Measurements from ENCODE around the gene ASF1A. TPM values are rescaled to one million over a fixed set of nuclear protein-coding genes. Genes with fewer than 3 reads are reported as not detected.

The ASF1A gene
- total and polyA plus RNA-seq, 2 of the 13 experiments (the other 11 are each of a cell fraction or from before 2014, with no cell fraction given), result 14.5 to 49.9 TPM

DNA sequence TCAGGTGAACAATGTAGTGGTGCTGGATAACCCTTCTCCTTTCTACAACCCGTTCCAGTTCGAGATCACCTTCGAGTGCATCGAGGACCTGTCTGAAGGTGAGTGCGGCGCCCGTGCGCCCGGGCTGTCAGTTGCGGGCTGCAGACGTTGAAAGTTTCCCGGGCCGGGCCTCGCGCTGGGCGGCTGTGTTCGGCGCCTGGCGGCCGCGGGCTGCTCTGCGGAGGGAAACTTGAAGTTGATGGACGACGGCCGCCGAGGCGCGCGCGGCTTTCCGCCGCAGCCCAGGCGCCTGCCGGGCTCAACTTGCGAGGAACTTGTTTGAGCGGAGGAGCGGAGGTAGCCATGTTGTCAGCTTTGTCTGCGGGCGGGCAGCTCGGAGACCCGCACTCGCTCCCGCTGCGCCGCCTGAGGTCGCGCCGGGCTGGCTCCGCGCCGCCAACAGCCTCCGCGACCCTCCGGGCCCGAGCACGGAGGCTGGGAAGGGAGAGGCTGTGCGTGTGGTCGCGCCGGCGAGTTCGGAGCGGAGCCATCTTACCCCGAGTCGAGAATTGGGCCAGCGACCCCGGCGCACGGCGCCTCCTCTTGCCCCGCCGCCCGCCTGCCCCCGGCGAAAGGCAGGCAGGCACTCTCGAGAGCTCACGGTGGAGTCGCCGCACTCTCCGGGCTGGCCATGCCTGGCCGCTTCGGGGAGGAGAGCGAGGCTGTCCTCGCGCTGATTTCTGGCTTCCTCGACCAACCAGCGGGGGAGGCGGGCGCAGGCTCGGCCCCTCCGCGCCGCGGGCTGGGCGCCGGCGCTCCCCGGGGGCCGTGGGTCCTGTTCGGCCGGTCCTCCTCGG, 691 bp downstream of the ASF1A start (continued):
- TF ChIP-seq, protein P1, sequence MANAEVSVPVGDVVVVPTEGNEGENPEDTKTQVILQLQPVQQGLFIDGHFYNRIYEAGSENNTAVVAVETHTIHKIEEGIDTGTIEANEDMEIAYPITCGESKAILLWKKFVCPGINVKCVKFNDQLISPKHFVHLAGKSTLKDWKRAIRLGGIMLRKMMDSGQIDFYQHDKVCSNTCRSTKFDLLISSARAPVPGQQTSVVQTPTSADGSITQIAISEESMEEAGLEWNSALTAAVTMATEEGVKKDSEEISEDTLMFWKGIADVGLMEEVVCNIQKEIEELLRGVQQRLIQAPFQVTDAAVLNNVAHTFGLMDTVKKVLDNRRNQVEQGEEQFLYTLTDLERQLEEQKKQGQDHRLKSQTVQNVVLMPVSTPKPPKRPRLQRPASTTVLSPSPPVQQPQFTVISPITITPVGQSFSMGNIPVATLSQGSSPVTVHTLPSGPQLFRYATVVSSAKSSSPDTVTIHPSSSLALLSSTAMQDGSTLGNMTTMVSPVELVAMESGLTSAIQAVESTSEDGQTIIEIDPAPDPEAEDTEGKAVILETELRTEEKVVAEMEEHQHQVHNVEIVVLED (CRISPR knock-in tag; IDR thresholded peaks at IDR 0.05; ENCODE audit: borderline replicate concordance), result 0 out of 2 replicates have a peak, but pooled peaks have one; percentile 0
- no peak for TF ChIP-seq ZNF124 (CRISPR knock-in tag; IDR thresholded peaks at IDR 0.05)
- TF ChIP-seq, protein P2, sequence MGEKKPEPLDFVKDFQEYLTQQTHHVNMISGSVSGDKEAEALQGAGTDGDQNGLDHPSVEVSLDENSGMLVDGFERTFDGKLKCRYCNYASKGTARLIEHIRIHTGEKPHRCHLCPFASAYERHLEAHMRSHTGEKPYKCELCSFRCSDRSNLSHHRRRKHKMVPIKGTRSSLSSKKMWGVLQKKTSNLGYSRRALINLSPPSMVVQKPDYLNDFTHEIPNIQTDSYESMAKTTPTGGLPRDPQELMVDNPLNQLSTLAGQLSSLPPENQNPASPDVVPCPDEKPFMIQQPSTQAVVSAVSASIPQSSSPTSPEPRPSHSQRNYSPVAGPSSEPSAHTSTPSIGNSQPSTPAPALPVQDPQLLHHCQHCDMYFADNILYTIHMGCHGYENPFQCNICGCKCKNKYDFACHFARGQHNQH (CRISPR knock-in tag; IDR thresholded peaks at IDR 0.05), result no peak
- TF ChIP-seq ZSCAN12 (CRISPR knock-in tag; IDR thresholded peaks at IDR 0.05), result 0 out of 2 replicates have a peak, but pooled peaks have one; percentile 20
- TF ChIP-seq EEA1 (CRISPR knock-in tag; IDR thresholded peaks at IDR 0.05; ENCODE audit: borderline replicate concordance), result peak; percentile 91
- peak; percentile 53; the same call in 1 of the 2 replicates for TF ChIP-seq MTA1 (CRISPR knock-in tag; IDR thresholded peaks at IDR 0.05; ENCODE audit: borderline replicate concordance)
- peak; percentile 74; the same call in 1 of the 2 replicates for TF ChIP-seq ZNF335 (CRISPR knock-in tag; IDR thresholded peaks at IDR 0.05)
- TF ChIP-seq ZNF205 (CRISPR knock-in tag; IDR thresholded peaks at IDR 0.05), result 0 out of 2 replicates have a peak, but pooled peaks have one; percentile 19
- no peak for TF ChIP-seq ZSCAN22 (CRISPR knock-in tag; IDR thresholded peaks at IDR 0.05)
- TF ChIP-seq ZNF556 (CRISPR knock-in tag; IDR thresholded peaks at IDR 0.05; ENCODE audit: borderline replicate concordance), result 0 out of 2 replicates have a peak, but pooled peaks have one; percentile 35
- TF ChIP-seq, protein P3, sequence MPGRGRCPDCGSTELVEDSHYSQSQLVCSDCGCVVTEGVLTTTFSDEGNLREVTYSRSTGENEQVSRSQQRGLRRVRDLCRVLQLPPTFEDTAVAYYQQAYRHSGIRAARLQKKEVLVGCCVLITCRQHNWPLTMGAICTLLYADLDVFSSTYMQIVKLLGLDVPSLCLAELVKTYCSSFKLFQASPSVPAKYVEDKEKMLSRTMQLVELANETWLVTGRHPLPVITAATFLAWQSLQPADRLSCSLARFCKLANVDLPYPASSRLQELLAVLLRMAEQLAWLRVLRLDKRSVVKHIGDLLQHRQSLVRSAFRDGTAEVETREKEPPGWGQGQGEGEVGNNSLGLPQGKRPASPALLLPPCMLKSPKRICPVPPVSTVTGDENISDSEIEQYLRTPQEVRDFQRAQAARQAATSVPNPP (CRISPR knock-in tag; IDR thresholded peaks at IDR 0.05), result peak; percentile 77; the same call in 1 of the 2 replicates
- TF ChIP-seq, protein P4, sequence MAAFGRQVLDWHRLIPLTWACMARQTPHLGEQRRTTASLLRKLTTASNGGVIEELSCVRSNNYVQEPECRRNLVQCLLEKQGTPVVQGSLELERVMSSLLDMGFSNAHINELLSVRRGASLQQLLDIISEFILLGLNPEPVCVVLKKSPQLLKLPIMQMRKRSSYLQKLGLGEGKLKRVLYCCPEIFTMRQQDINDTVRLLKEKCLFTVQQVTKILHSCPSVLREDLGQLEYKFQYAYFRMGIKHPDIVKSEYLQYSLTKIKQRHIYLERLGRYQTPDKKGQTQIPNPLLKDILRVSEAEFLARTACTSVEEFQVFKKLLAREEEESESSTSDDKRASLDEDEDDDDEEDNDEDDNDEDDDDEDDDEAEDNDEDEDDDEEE (CRISPR knock-in tag; IDR thresholded peaks at IDR 0.05), result peak; percentile 91
- TF ChIP-seq SRSF1 (optimal IDR thresholded peaks at IDR 0.05; ENCODE audit: low read depth, low read length), result peak; percentile 31
- TF ChIP-seq, protein P5, sequence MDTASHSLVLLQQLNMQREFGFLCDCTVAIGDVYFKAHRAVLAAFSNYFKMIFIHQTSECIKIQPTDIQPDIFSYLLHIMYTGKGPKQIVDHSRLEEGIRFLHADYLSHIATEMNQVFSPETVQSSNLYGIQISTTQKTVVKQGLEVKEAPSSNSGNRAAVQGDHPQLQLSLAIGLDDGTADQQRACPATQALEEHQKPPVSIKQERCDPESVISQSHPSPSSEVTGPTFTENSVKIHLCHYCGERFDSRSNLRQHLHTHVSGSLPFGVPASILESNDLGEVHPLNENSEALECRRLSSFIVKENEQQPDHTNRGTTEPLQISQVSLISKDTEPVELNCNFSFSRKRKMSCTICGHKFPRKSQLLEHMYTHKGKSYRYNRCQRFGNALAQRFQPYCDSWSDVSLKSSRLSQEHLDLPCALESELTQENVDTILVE (CRISPR knock-in tag; IDR thresholded peaks at IDR 0.05), result no peak
- TF ChIP-seq, protein P6, sequence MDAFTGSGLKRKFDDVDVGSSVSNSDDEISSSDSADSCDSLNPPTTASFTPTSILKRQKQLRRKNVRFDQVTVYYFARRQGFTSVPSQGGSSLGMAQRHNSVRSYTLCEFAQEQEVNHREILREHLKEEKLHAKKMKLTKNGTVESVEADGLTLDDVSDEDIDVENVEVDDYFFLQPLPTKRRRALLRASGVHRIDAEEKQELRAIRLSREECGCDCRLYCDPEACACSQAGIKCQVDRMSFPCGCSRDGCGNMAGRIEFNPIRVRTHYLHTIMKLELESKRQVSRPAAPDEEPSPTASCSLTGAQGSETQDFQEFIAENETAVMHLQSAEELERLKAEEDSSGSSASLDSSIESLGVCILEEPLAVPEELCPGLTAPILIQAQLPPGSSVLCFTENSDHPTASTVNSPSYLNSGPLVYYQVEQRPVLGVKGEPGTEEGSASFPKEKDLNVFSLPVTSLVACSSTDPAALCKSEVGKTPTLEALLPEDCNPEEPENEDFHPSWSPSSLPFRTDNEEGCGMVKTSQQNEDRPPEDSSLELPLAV (CRISPR knock-in tag; conservative IDR thresholded peaks at IDR 0.05; ENCODE audit: low read depth), result 0 out of 2 replicates have a peak, but pooled peaks have one; percentile 72
- TF ChIP-seq ZNF780A (CRISPR knock-in tag; IDR thresholded peaks at IDR 0.05), result 0 out of 2 replicates have a peak, but pooled peaks have one; percentile 64
- TF ChIP-seq ZNF33A (CRISPR knock-in tag; IDR thresholded peaks at IDR 0.05; ENCODE audit: borderline replicate concordance), result 0 out of 2 replicates have a peak, but pooled peaks have one; percentile 82
- 0 out of 2 replicates have a peak, but pooled peaks have one; percentile 17 for TF ChIP-seq GTF3A (CRISPR knock-in tag; conservative IDR thresholded peaks at IDR 0.05)
- TF ChIP-seq MAFK (conservative IDR thresholded peaks at IDR 0.05 in 1 of 2, IDR thresholded peaks at IDR 0.05 in 1 of 2; ENCODE audit: low read length in 2 of 2), result no peak
- peak; percentile 5 for TF ChIP-seq XRCC5 (optimal IDR thresholded peaks at IDR 0.05; ENCODE audit: low read length)
